Colon (tissue), 2 donors: Measurements from ENCODE around the gene GPC6.

ENCODE experiments used
- FAIRE-seq: peaks from 2 replicates; lab custom pipeline; 2012; peaks lifted over from hg19 to GRCh38; lab: Jason Lieb, UNC
- donor health status: control.
- donor health status: control.

The GPC6 gene

DNA sequence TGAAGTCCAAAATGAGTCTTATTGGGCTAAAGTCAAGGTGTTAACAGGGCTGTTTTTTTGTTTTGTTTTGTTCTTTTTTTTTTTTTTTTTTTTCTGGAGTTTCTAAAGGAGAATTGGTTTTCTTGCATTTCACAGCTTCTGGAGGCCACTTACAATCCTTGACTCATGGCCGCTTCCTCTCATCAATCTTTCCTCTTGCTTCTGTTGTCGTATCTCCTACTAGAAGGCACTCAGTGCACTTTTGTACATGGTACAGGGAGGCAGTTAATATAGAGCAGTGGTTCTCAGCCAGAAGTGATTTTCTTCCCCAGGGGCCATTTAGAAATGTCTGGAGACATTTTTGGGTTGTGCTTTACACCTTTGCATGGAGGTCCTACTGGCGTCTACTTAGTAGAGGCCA, 706.3 kb downstream of the GPC6 start:
- FAIRE-seq: no peak

DNA sequence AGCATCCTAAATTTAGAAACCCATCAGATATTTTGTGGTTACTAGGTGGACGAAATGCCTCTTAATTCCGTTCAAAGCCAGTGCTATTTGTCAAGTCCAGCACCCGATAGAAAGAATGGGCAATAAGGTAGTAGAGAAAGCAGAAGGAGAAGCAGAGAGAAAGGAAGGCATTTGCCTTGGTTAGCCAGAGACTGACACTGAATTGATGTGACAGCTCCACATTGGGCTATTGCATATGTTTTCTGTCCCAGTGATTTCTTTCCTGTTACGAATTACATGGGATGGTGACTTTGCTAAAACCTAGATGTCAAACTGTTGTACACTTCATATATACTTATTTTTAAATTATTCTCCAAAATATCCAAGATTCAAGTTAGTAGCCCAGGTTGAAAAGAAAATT, 710.3 kb downstream of the GPC6 start:
- FAIRE-seq: no peak

DNA sequence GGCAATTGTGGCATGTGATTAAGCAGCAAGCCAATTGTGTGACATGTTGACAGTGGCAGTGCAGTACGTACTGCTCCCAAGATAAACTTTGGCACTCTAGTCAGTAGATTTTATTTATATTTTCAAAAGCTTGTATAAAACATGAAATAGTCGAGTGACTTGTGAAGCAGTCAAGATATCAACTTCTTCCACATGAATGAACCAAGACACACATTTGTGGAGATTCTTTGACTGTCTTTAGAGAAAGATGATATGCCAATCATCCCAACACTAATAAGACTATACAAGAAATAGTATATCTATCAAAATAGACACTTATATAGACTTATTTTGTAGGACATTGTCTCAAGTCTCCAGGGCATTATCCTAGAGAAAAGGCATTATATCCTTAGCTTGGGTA, 714.8 kb downstream of the GPC6 start:
- FAIRE-seq: no peak

DNA sequence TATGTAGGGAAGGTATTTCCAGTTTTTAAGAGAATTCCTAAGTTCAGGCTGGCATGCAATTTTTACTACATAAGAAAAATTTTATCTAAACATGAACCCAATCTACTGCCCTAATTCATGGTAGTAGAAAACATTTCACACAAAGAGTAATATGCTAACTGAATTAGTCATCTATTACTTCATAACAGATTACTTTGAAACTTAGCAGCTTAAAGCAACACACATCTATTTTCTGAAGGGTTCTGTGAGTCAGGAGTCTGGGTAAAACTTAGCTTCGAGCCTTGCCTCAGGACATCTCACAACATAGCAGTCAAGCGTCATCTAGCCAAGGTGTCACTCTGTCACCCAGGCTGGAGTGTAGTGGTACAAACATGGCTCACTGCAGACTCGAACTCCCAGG, 715.4 kb downstream of the GPC6 start:
- no peak for FAIRE-seq

DNA sequence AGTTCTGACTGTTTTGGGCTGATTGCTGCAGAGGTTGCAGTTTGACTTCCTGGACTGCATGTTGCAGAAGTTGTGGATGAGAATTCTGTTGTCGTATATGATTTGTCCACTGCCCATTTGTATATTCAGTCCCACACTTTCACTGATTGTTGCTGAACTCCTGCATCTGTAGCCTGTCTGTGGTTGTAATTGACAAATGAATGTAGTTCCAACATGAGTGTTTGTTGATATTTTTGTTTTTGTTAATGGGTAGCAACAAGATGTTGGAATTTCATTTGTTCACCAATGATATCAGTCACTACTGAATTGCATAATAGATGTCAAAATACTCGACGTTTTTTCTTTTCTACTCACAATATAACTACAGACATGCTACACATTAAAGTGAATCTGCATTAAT, 719.0 kb downstream of the GPC6 start:
- FAIRE-seq: no peak

DNA sequence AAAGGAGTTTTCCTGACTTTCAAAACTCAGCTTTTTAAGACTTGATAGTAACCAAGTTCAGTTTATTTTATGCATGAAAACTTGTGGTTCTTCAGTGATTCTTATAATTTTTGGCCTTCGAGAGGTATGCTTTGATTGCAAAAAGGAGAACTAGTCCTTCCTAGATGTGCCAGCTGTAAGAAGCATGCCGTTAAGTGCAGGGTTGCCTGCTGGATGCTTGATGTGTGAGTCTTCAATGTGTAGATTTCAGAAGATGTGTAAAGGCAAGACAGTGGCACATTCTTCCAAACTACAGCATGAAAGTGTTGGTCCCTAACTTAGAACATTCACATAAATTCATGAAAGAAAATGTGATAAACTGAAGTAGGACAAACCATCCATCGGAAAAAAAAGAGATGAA, 720.4 kb downstream of the GPC6 start:
- no peak for FAIRE-seq

DNA sequence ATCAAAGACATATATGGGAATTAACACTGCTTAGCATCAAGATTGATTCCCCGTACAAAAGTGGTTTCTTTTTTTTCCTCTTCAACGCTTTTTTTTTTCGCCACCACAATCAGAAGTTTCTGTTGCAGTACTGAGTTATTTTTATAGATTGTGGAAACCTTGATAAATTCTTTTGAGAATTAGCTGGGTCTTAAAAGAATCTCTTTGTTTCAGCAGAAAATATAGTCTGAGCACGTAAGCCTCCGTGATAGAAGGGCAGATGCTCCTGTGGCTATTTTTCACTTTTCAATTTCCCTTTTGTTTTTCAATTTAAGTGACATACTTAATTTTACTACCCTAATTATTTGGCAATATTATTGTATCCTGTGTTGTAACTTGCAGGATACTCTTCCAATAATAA, 721.0 kb downstream of the GPC6 start:
- no peak for FAIRE-seq

DNA sequence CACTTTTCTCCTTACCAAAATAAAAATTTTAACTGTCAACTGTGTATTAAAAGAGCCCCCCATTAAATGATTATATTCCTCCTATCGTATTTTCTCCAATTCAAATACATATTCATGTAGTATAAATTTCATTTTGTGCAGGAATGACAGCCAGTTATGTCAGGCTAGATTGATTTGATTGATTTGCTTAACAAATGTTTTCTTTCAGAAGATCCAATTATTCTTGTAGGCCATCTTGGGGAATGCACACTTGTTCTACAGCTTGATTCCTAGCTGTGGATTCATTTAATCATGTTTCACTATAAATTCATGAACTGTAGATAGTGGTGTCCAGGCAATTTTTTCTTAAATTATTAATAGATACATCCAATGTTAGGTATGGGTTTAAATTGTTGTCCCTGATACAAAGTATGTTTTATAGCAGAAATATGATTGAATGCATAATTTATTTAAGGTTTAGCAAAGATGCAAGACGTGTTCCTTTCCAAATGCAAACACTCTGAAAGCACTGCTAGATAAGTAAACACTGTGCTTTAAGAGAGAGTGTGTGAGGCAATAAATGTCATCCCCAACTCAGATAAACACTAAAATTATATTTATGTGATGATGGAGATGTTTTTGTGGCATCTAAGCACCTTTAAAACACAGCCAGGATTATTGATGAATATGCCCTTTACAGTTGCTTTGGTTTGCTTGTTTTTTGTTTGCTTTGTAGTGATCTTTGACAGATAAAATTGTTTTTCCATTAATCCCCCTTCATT, 721.7 kb downstream of the GPC6 start:
- no peak for FAIRE-seq

DNA sequence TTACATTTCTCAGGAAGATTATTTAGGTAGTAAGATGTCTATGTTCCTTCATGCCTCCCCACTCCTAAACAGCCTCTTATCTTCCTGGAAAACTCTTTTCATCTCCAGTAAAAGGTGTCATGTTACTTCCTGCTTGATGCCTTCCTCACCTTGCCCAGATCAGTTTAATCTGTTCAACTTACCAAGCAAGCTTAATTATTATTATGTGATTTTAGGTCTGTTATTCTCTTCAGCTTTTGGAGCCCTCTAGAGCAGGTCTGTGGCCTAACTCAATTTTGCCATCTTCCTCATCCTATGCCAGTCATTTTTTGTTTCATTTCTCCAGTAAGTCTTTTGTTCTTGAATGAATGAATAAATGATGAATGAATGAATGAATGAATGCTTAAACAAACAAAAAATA, 724.5 kb downstream of the GPC6 start:
- no peak for FAIRE-seq

DNA sequence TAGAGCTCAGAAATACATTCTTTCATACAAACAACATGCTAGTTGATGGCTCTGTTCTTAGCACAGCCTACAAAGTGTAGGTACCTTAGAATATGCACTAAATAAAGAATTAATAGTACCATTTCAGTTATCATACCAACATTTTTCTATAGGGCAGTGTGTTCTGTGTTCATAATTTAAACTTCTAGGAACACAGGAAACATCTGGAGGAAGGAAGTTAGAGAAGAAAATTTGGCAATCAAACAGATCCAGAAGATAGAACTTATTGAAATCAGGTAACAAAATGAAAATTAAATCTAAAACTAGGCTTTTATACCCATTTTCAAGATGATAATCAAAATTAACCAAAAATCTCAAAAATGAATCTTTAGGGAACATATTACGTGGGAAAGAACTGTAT, 725.3 kb downstream of the GPC6 start:
- no peak for FAIRE-seq

DNA sequence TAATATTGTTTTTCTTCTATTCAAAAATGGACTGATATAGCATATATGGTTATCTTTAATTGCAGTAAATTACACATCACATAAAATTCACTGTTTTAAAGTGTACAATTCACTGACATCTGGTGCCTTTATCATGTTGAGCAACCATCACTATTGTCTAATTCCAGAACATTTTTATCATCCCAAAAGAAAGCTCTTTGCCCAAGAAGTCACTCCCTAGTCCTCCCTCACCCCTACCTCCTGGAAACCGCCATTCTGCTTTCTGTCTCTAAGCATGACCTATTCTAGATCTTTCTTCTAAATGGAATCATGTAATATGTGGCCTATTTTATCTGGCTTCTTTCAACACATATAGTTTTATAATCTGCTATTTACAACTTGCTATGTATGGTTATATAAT, 727.2 kb downstream of the GPC6 start:
- FAIRE-seq: no peak

DNA sequence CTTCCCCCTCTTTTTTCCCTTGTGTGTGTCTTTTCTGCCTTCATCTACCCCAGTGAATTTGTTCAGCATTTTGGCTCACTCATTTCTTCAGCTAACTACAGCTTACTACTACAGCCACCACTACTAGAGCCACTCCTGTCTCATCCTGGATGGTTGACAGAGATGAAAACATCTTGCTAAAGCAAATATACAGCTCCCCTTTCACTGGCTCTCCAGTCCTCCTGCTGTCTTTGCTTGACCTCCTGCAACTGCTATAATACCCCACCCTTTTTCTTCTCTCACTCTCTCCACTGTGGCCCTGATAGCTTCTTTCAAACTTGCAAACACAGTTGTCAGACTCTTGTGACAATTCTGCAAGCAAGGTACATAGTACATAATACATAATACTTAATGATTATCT, 729.3 kb downstream of the GPC6 start:
- FAIRE-seq: no peak

DNA sequence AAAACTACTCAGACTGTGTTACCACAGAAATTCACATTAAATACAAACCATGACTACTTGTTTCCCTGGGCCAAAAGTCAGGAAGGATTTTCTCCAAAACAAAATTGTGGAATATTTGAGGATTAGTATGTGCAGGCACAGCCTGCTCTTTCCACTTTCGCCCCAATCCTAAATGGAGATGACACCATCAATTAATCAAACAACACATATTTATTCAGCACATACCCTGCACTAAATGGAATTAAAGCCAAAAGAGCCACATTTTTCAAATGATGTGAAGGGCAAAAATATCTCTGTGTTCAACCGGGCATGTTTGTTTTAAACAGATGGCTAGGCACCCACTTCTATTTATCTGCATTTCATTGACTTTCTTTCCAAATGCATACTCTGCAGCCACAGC, 729.8 kb downstream of the GPC6 start:
- no peak for FAIRE-seq

DNA sequence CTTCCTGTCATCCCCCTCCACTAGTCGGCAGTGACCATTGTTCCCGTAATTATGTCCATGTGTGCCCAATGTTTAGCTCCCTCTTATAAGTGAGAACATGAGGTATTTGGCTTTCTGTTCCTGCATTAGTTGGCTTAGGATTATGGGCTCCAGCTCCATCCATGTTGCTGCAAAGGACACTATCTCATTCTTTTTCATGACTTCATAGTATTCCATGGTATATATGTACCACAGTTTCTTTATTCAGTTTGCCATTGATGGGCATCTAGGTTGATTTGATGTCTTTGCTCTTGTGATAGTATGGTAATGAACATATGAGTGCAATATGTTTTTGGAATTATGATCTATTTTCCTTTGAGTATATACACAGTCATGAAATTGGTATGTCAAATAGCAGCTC, 730.8 kb downstream of the GPC6 start:
- FAIRE-seq: no peak

DNA sequence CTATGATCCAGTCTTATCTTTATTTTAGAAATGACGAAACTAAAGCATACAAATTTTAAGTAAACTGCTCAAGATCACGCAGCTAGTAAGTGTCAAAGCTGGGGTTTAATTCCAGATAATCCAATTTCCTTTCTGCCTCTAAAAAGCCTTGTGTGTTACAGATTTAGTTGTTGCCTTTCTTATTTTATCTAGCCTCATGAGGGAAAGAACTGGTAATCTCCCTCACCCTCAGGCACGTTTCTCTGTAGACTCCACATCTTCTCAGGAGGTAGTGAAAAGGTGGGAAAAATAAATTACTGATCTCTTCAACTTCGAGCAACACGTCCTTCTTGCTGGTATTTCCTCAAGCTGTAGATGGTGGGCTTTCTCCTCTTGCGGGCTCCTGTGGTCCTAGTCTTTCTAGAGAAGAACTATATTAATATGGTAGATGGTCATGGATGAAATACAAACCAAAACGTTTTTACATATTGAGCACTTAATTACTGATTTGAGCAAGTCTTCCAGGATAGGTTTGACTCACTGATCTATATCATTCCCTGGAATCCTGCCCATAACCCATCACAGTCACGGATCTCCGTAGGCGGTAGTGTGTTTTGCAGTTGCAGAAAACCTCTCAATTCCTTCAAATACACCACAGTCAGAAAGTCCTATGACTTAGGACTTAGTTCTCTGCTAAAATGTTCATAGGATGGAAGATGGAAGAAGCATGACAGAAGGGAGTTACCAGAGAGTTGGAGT, 733.4 kb downstream of the GPC6 start:
- no peak for FAIRE-seq

DNA sequence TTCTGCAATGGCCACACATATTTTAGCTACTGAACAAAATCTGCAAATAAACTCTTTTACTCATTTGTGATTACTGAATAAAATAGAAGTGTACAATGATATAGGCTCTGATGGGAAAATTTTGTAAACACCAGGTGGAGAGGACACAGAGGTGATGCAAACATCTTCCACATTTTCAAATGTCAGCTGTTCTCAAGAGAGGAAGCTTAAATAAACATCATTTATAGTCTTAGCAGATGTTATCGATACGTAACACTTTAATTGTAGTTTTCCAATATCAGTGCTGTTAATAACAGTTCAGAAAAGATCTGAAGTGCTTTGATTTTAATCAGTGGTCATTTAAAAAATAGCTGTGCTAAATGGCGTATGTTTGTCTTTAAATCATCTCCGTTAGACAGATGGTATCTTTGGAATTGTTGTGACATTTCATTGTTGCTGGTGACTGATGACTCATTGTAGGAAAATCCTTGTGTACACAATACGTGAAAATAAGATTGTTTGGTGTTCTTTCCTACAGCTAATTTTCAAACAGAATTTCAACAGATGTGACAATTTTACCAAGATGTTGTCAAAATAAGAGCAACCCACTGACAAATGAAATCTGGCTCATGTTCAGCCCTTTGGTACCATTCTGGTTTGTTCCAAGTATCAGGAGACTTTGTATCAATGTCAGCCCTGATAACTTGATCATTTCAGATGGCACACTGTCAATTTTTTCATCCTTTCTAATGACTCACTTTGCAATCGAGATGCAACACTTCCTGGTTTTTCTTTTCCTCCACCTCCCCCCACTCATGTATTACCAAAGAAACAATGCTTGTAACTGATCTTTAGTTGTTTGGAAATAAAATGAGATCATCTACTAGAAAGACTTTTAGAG, 736.9 kb downstream of the GPC6 start:
- FAIRE-seq: no peak

DNA sequence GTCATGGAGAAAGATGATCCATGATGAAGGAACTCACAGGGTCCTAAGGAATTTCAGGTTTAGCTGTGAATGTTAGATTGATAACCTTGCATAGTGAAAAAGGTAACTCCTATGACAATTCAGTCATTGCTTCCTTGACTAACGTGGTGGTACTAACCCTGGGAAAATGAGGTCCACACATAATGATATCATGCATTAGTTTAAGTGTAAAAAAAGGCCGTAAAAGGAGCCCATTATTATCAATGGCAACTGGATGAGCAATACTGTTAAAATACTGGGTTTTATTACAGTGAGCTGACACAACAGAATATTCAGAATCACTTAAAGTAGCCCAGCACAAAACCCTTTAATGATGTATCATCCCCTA, 737.5 kb downstream of the GPC6 start:
- no peak for FAIRE-seq

DNA sequence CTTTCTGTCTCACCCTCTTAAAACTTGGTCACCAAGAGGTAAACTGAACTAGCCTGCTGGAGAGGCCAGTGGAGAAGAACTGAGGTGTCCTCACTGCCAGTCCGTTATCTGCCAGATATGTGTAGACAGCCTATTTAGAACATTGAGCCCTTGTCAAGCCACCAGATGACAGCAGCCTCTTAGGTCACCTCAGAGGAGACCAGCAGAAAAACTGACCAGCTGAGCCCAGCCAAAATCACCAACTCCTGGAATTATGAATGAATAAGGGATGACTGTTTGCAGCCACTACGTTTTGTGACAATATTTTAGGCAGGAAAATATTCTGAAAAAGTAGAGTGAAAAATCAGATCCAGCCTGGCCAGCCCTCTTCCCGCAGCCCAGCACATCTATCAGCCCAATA, 739.0 kb downstream of the GPC6 start:
- no peak for FAIRE-seq

DNA sequence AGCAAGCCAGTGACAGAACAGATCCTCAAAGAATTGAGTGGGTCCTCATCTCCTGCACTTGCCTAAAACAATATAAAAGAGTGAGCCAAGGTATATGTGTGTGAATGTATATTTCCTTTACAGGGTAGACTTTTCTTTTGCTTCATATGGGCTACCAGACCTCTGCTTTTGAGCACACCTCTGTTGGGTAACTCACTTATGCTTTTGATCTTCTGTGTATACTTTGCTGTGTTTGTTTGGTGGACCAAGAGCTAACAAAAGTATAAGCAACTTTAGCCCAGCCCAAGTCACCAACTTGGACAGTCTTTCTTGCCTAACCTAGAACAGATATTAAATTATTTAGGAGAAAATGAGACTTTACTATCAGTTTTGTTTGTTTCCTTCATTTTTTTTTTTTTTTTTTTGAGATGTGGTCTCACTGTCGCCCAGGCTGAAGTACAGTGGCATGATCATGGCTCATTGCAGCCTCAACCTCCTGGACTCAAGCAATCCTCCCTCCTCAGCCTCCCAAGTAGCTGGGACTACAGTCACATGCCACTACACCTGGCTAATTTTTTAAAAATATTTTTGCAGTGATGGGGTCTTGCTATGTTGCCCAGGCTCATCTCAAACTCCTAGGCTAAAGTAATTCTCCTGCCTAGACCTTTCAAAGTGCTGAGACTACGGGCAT, 739.8 kb downstream of the GPC6 start:
- FAIRE-seq: no peak

DNA sequence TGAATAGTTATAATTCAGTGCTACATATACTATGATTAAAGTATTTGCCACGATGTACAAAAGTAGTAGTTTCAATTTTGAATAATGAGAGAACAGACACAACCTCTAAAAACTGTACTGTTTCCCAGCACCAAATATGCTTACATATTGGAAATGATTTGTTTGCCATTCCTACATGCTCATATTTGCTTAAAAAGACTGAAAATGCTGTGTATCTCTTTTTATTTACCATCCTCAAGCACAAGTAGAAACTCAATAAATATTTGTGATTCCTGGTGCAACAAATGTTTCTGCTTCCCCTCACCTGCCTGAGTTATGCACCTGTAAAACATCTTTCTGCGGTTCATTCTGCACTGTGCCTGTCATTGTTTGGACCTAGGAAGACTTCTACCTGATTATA, 740.7 kb downstream of the GPC6 start:
- no peak for FAIRE-seq

DNA sequence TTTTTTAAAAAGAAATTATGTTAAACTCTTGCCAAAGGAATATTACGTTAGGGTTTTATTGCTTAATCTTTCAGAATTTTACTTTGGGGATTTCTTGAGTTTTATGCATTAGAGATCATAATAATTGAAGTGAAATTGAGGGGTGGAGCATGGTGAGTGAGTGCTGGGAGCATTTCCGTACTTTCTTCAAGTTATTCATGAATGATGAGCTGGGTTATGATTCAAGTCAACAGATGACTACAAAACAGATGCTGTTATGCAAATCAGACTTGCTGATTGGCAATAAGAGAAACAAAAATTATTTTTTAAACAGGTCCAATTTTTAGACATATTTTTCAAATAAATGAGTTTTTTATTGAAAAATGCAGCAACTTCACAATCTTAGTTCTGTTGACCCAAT, 748.6 kb downstream of the GPC6 start:
- no peak for FAIRE-seq

DNA sequence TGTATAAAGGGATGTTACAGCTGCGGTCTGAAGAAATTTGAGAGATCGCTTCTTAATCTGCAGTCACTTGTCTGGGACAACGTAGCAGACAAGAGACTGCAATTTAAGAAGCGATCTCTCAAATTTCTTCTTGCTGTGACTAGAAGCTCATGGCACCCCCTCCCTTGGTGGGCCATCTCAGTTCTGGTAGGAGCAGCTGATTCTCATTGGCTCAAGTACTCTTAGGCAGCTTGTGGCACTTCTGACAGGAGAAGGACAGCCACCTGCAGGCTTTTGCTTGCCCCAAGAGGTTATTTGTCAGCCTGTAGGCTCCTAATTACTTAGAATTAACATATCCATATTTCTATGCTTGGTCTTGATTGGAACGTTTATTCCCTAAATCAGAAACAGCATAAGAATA, 749.9 kb downstream of the GPC6 start:
- FAIRE-seq: no peak

DNA sequence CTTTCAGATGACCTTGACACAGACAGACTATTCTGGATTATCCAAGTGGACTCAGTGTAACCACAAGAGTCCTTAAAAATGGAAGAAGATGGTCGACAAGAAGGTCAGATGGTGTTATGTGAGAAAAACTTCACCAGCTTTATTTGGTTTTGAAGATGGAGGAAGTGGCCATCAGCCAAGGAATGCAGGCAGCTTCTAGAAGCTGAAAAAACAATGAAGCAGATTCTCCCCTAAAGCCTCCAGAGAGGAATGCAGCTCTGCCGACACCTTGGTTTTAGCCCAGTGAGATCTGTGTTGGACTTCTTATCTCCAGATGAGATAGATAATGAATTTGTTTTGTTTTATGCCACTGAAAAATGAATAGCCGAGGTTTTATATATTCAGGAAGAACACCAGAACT, 751.4 kb downstream of the GPC6 start:
- FAIRE-seq: no peak
